Measurements from ENCODE around the gene TMIE. TPM values are rescaled to one million over a fixed set of nuclear protein-coding genes. Genes with fewer than 3 reads are reported as not detected.
"Not testable (repeated sequence)": the region's sequence is repeated elsewhere in the genome, so short reads cannot be mapped to it uniquely, and the experiment has no call there.

Gene TMIE
- polyA plus RNA-seq, 2 of the 4 experiments (the other 2 are of a cell fraction): 0.09 to 0.12 TPM

DNA sequence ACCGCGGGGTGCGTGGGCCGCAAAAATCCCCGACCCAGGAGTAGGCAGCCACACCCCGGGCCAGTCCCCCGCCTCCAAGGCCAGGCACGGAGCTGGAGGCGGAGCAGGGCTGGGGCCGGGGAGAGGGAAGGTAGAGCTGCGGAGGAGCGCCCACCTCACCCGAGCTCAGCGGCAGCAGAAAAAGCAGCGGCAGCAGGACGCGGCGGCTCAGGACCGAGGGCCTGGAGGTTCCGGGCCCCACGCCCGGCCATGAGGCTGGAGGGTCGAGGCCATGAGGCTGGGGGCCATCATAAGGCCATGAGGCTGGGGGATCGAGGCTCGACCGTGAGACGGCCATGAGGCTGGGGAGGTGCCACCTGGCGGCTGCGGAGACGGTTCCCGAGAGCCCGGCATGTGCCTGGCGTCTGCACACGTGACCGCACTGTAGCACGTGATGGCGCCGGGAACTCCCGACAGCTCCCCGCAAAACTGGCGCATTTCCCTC lies 49.4 kb downstream of the TMIE start:
- no peak overlapping the region for H3K27ac ChIP-seq
- 100% methylated on average over 3 of the region's 41 CpGs for WGBS (ENCODE audit: missing lambda C conversion rate)
- DNase-seq (ENCODE audit: low read depth in 1 of 2, low spot score in 1 of 2): no peak
- CTCF ChIA-PET: interaction anchor here (0.6 kb wide), 1 partner anchor 201 kb away, joined by 3 read pairs; no protein-coding TSS in a partner anchor
- POLR2A ChIA-PET: no interaction called here
- TF ChIP-seq ESRRA (IDR thresholded peaks at IDR 0.05; ENCODE audit: borderline replicate concordance, low read length) (no peak), RARB (CRISPR knock-in tag; IDR thresholded peaks at IDR 0.05) (no peak), MAFK (IDR thresholded peaks at IDR 0.05; ENCODE audit: partially characterized antibody) (no peak), POLR2A (IDR thresholded peaks at IDR 0.05; ENCODE audit: low read length) (no peak), MAZ (IDR thresholded peaks at IDR 0.05; ENCODE audit: borderline replicate concordance, low read depth, low read length) (no peak), FOSL2 (IDR thresholded peaks at IDR 0.05) (no peak), FOSL2 (CRISPR knock-in tag; IDR thresholded peaks at IDR 0.05) (no peak), SREBF2 (IDR thresholded peaks at IDR 0.05) (no peak), CHD4 (IDR thresholded peaks at IDR 0.05; ENCODE audit: borderline replicate concordance) (no peak), TP53 (CRISPR knock-in tag; IDR thresholded peaks at IDR 0.05) (no peak), RFX5 (IDR thresholded peaks at IDR 0.05) (no peak), JUN (IDR thresholded peaks at IDR 0.05) (no peak), EHMT2 (IDR thresholded peaks at IDR 0.05; ENCODE audit: low read depth) (no peak)
- TF ChIP-seq, protein P1, sequence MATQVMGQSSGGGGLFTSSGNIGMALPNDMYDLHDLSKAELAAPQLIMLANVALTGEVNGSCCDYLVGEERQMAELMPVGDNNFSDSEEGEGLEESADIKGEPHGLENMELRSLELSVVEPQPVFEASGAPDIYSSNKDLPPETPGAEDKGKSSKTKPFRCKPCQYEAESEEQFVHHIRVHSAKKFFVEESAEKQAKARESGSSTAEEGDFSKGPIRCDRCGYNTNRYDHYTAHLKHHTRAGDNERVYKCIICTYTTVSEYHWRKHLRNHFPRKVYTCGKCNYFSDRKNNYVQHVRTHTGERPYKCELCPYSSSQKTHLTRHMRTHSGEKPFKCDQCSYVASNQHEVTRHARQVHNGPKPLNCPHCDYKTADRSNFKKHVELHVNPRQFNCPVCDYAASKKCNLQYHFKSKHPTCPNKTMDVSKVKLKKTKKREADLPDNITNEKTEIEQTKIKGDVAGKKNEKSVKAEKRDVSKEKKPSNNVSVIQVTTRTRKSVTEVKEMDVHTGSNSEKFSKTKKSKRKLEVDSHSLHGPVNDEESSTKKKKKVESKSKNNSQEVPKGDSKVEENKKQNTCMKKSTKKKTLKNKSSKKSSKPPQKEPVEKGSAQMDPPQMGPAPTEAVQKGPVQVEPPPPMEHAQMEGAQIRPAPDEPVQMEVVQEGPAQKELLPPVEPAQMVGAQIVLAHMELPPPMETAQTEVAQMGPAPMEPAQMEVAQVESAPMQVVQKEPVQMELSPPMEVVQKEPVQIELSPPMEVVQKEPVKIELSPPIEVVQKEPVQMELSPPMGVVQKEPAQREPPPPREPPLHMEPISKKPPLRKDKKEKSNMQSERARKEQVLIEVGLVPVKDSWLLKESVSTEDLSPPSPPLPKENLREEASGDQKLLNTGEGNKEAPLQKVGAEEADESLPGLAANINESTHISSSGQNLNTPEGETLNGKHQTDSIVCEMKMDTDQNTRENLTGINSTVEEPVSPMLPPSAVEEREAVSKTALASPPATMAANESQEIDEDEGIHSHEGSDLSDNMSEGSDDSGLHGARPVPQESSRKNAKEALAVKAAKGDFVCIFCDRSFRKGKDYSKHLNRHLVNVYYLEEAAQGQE (IDR thresholded peaks at IDR 0.05): no peak
- FAIRE-seq: no peak
- H3K9me3 ChIP-seq: no peaks in the 10 kb centered on the region
- H3K4me2 ChIP-seq: no peak overlapping the region
- no peak overlapping the region for H3K4me3 ChIP-seq
- ATAC-seq: no peak
- no peaks in the 10 kb centered on the region for H3K4me1 ChIP-seq

DNA sequence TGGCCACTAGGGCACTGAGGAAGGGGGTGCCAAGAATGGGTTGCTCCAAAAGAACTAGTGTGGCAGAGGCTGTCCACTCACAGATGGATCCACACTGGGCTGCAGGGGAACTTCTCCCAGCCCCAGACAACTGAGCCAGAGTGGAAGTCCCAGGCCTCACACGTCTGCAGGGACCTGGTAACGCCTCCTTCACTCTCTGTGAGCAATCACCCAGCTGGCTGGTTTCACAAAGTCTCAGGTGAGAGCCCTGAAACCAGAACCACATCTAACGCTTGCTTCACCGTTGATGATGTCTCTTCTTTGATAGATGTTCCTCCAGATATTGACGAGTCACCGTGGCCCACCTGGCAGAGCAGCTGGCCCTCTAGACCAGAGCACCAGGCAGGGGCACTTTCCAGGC lies 51.9 kb downstream of the TMIE start:
- CTCF ChIA-PET; H3K4me3 ChIP-seq; ATAC-seq; H3K9me3 ChIP-seq; H3K4me2 ChIP-seq; DNase-seq (ENCODE audit: low read depth in 1 of 2, low spot score in 1 of 2); H3K27ac ChIP-seq; FAIRE-seq; POLR2A ChIA-PET; H3K4me1 ChIP-seq: not testable (repeated sequence)
- no CpG with 5 or more reads among the region's 6 CpGs for WGBS (ENCODE audit: missing lambda C conversion rate)

DNA sequence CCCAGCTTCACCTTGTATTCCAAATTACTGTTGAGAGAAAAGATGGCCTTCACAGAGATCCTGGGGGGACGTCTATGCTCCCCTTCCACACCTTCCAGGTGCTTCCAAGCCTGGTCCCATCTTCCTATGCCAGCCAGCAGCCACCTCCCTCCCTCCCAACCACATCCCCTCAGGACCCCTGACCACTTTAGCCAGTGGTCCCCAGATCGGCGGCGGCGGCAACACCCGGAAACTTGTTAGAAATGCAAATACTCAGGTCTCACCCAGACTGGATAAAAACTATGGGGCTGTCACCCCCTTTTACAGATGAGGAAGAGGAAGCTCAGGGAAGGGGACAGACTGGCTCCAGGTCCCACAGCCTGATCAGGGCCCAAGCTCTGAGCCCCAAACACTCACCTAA lies 54.5 kb downstream of the TMIE start:
- POLR2A ChIA-PET: no interaction called here
- FAIRE-seq: no peak
- no peak for DNase-seq (ENCODE audit: low read depth in 1 of 2, low spot score in 1 of 2)
- WGBS (ENCODE audit: missing lambda C conversion rate): 78% methylated on average over 6 of the region's 6 CpGs
- Histone ChIP-seq H3K4me2 (no peak overlapping the region), H3K4me3 (no peak overlapping the region), H3K9me3 (no peaks in the 10 kb centered on the region), H3K4me1 (no peaks in the 10 kb centered on the region), H3K27ac (no peak overlapping the region)
- no peak for TF ChIP-seq CHD4 (IDR thresholded peaks at IDR 0.05; ENCODE audit: borderline replicate concordance)
- no peak for TF ChIP-seq EP300 (IDR thresholded peaks at IDR 0.05)
- CTCF ChIA-PET: no interaction called here
- no peak for ATAC-seq

DNA sequence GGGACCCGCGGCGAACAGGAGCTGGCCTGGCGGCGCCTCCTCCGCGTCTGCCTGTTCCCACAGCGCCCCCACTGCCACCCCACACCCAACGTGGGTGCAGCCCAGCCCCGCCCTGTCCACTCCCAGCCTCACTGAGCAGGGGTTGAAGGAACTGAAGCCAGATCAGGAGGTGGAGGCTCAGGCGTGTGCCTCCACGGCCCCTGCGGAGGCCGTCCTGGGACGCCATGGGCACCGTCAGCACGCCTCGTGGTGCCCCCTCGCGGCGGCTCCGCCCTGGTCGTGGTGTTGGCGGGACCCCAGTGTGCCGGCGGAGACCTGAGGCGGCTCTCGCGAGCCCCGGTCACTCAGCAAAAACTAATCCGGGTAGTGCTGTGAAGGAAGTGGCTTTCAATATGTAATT lies 55.5 kb downstream of the TMIE start:
- ChIA-PET POLR2A (no interaction called here), CTCF (no interaction called here)
- Histone ChIP-seq H3K4me1 (no peaks in the 10 kb centered on the region), H3K27ac (no peak overlapping the region), H3K9me3 (no peaks in the 10 kb centered on the region), H3K4me3 (no peak overlapping the region), H3K4me2 (no peak overlapping the region)
- FAIRE-seq: no peak
- ATAC-seq: no peak
- no peak for DNase-seq (ENCODE audit: low read depth in 1 of 2, low spot score in 1 of 2)
- 84% methylated on average over 21 of the region's 31 CpGs for WGBS (ENCODE audit: missing lambda C conversion rate)
- TF ChIP-seq ZC3H11A (IDR thresholded peaks at IDR 0.05): no peak
- no peak for TF ChIP-seq TFCP2L1 (CRISPR knock-in tag; IDR thresholded peaks at IDR 0.05)
- TF ChIP-seq HOXB5 (CRISPR knock-in tag; IDR thresholded peaks at IDR 0.05): no peak
- TF ChIP-seq, protein P2, sequence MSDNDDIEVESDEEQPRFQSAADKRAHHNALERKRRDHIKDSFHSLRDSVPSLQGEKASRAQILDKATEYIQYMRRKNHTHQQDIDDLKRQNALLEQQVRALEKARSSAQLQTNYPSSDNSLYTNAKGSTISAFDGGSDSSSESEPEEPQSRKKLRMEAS (IDR thresholded peaks at IDR 0.05): no peak
- no peak for TF ChIP-seq RAD21 (conservative IDR thresholded peaks at IDR 0.05 in 1 of 2, IDR thresholded peaks at IDR 0.05 in 1 of 2)
